Measurements from ENCODE around the gene OGFRL1. TPM values are rescaled to one million over a fixed set of nuclear protein-coding genes. Genes with fewer than 3 reads are reported as not detected.
"Not testable (repeated sequence)": the region's sequence is repeated elsewhere in the genome, so short reads cannot be mapped to it uniquely, and the experiment has no call there.

OGFRL1 gene
- total RNA-seq, 4 donors from 2014 or later, result 9.0 to 35.6 (median 19.4) TPM

- intact Hi-C loops (cut with DNase I; ENCODE audit: low total_unique reads), result no loop called here
- Histone ChIP-seq H3K4me3 (no peak overlapping the region), H3K27me3 (no peaks in the 10 kb centered on the region), H3K4me1 (no peaks in the 10 kb centered on the region), H3K9me3 (no peaks in the 10 kb centered on the region), H3K27ac (no peak overlapping the region), H3K36me3 (no peaks in the 10 kb centered on the region)
- DNase-seq, result no peak
- TF ChIP-seq CTCF (IDR thresholded peaks at IDR 0.05) (no peak), POLR2A (IDR thresholded peaks at IDR 0.05) (no peak)
These were observed 30.3 kb upstream of the OGFRL1 start for GRCh38 chr6:71258078-71258866.

DNA sequence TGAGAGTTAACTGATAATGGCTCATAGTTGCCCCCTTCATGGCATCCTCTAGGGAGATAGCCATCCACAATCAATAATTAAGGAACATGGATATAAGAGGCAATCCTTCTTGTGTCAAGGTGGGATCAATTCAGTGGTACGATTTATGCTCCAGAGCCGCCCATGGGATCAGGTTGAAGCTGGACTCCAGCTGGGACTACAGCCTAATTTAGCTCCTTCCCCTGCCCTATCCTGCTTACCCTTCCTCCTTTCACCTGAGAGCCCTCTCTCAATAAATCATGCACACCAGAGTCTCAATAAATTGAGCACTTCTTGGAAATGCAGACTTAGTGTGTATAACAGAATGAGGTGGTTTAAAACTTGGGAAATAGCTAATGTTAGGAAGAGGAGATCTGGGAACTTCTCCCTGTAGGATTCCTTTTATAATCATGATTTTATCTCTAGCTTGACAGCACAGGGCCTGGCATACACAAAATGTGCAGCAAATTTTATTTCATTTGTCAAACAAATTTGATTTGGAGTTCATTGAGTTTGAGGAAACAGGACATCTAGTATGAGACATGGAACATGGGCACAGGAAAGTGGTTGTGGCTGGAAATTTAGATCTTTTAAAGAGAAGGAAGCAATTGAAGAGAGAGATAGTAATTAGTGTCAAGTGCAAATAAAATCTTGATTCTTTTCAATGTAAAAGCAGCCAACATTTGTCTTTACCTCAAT lies 28.6 kb upstream of the OGFRL1 start:
- H3K27ac ChIP-seq, result no peak overlapping the region
- no peak for DNase-seq
- TF ChIP-seq POLR2A (IDR thresholded peaks at IDR 0.05) (no peak), CTCF (IDR thresholded peaks at IDR 0.05) (no peak)
- H3K4me1 ChIP-seq, result no peaks in the 10 kb centered on the region
- H3K27me3 ChIP-seq, result no peaks in the 10 kb centered on the region
- intact Hi-C loops (cut with DNase I; ENCODE audit: low total_unique reads), result no loop called here
- no peaks in the 10 kb centered on the region for H3K36me3 ChIP-seq
- H3K9me3 ChIP-seq, result no peaks in the 10 kb centered on the region
- H3K4me3 ChIP-seq, result no peak overlapping the region

DNA sequence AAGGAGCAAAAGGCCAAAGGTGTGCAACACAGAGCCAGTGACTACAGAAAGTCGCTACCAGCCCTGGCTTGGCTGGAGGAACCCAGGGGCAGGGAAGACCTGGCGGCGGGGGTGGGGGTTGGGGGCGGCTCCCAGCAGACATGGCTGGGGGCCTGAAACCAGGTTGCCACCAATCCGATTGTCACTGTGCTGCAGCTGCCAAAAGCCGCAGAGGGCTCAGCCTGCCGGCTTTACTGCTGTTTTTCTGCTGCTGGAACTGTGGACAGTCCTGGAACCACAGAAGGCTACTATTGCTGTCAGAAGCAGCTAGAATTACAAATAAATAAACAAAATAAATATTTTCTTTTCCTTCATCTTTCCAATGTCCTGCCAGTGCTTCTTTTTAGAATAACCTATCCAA lies 25.7 kb upstream of the OGFRL1 start:
- Histone ChIP-seq H3K27ac (no peak overlapping the region), H3K9me3 (no peaks in the 10 kb centered on the region), H3K36me3 (no peaks in the 10 kb centered on the region), H3K4me1 (no peaks in the 10 kb centered on the region), H3K4me3 (no peak overlapping the region), H3K27me3 (no peaks in the 10 kb centered on the region)
- intact Hi-C loops (cut with DNase I; ENCODE audit: low total_unique reads), result no loop called here
- DNase-seq, result no peak
- TF ChIP-seq CTCF (IDR thresholded peaks at IDR 0.05) (no peak), POLR2A (IDR thresholded peaks at IDR 0.05) (no peak)

DNA sequence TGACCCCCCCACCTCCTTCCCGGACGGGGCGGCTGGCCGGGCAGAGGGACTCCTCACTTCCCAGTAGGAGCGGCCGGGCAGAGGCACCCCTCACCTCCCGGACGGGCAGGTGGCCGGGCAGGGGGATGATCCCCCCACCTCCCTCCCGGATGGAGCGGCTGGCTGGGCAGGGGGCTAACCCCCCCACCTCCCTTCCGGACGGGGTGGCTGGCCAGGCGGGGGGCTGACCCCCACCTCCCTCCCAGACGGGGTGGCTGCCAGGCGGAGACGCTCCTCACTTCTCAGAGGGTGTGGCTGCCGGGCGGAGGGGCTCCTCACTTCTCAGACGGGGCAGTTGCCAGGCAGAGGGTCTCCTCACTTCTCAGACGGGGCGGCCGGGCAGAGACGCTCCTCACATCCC lies 22.2 kb upstream of the OGFRL1 start:
- H3K4me1 ChIP-seq; H3K27ac ChIP-seq; H3K9me3 ChIP-seq; intact Hi-C loops (cut with DNase I; ENCODE audit: low total_unique reads); H3K27me3 ChIP-seq; DNase-seq; H3K36me3 ChIP-seq; H3K4me3 ChIP-seq: not testable (repeated sequence)

DNA sequence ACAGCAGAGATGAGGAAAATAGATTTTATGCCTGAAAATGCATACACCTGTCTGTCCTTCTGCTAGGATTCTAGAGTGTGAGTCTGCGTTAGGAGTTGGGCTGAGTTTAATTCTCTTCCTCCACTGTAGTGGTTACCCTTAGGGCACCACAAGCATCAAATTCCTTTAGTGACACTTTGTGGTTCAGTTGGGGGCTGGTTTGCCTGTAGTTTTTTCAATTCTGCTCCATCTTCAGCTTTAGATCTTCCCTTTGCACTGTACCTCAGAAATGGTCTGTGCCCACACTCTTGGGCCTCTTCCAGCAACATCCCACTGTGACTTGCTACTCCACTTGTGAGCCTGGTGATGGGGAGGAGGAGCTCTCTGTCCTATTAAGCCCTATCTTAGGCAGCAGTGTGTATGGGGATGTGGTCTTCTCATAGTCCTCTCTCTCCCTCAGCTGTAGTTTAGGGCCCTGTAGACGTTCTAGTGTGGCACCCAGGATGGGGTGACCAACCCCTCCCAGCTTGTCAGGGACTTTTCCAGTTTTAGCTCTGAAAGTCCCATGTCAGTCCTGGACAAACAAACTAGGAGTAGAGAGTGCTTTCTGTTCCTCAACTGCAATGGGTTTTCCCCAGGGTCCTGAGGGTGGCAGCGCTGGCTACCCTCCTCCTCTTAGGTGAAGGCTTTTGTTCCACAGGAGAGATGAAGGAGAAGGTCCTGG lies 19.7 kb upstream of the OGFRL1 start:
- H3K36me3 ChIP-seq, result no peaks in the 10 kb centered on the region
- TF ChIP-seq CTCF (IDR thresholded peaks at IDR 0.05) (no peak), POLR2A (IDR thresholded peaks at IDR 0.05) (no peak)
- intact Hi-C loops (cut with DNase I; ENCODE audit: low total_unique reads), result no loop called here

More for the DNA sequence above, 19.7 kb upstream of the OGFRL1 start:
- no peaks in the 10 kb centered on the region for H3K4me1 ChIP-seq
- H3K9me3 ChIP-seq, result no peaks in the 10 kb centered on the region
- H3K4me3 ChIP-seq, result no peak overlapping the region
- H3K27ac ChIP-seq, result no peak overlapping the region
- H3K27me3 ChIP-seq, result no peaks in the 10 kb centered on the region
- DNase-seq, result no peak
